H7 (cell line): ENCODE measurements around the gene MKRN2OS. TPM values are rescaled to one million over a fixed set of nuclear protein-coding genes. Genes with fewer than 3 reads are reported as not detected.
A peak's percentile ranks its signal among the peaks of the same experiment; 100 is the strongest.
"Not testable (repeated sequence)": the region's sequence is repeated elsewhere in the genome, so short reads cannot be mapped to it uniquely, and the experiment has no call there.

Experiments used
- DNase-seq: peaks from one replicate; pipeline ENCODE4 v3.0.0; 2012
- H3K27me3 ChIP-seq: 2 replicates; pipeline ENCODE4 v1.6.0; 2011; ENCODE audit warnings: mild to moderate bottlenecking, low read length; ENCODE audit not compliant: control insufficient read depth, insufficient read depth
- H3K36me3 ChIP-seq: replicated peaks from 2 replicates; pipeline ENCODE4 v1.5.1; 2011; ENCODE audit warnings: low read length; ENCODE audit not compliant: control insufficient read depth, insufficient read depth
- H3K4me3 ChIP-seq: 2 replicates; pipeline ENCODE4 v1.5.1; 2011; ENCODE audit warnings: low read depth, mild to moderate bottlenecking, control low read depth, low read length, moderate library complexity; ENCODE audit not compliant: insufficient read depth
- total RNA-seq: library from RNA; depleted of rRNA; stranded (reverse); fragments of >200 nt; shearing (Covaris generic); gene quantifications from 2 replicates; pipeline ENCODE4 v1.2.3, GENCODE V29; 2014

MKRN2OS gene
- total RNA-seq, 1 experiment from 2014 or later = not detected

- peak; percentile 94 for DNase-seq
- Histone ChIP-seq H3K36me3 (no peaks in the 10 kb centered on the region), H3K27me3 (peaks cover 4% of the 10 kb centered on the region; the same call in 1 of the 2 replicates), H3K4me3 (peak within 1 kb of the TSS; percentile 93)
Observed at GRCh38 chr3:12556690-12557472, 11.6 kb upstream of the MKRN2OS start, which contains the start of gene MKRN2. MKRN2 (plus strand) TSS chr3:12557087; CDS start chr3:12557151, 64 bp downstream.

GRCh38 chr3:12556314-12556689 is 11.0 kb upstream of the MKRN2OS start:
- peaks cover 4% of the 10 kb centered on the region; the same call in 1 of the 2 replicates for H3K27me3 ChIP-seq
- no peaks in the 10 kb centered on the region for H3K36me3 ChIP-seq
- H3K4me3 ChIP-seq = peak overlapping the region; percentile 93
- no peak for DNase-seq

GRCh38 chr3:12553921-12554391 is 8.7 kb upstream of the MKRN2OS start:
- peak; percentile 49 for DNase-seq
- no peaks in the 10 kb centered on the region for H3K36me3 ChIP-seq
- peak overlapping the region; percentile 39 for H3K4me3 ChIP-seq
- H3K27me3 ChIP-seq = peaks cover 4% of the 10 kb centered on the region; the same call in 1 of the 2 replicates

- DNase-seq = no peak
- H3K27me3 ChIP-seq = peaks cover 4% of the 10 kb centered on the region; the same call in 1 of the 2 replicates
Observed at GRCh38 chr3:12549971-12550760, 4.9 kb upstream of the MKRN2OS start.

GRCh38 chr3:12544652-12545472 is 437 bp downstream of the MKRN2OS start:
- H3K27me3 ChIP-seq = no peaks in the 10 kb centered on the region
- no peaks in the 10 kb centered on the region; the same call in 1 of the 2 replicates for H3K36me3 ChIP-seq
- no peak overlapping the region for H3K4me3 ChIP-seq
- no peak for DNase-seq

More at GRCh38 chr3:12549971-12550760, 4.9 kb upstream of the MKRN2OS start:
- Histone ChIP-seq H3K4me3 (no peak overlapping the region), H3K36me3 (no peaks in the 10 kb centered on the region)

GRCh38 chr3:12543497-12543896 is 1.8 kb downstream of the MKRN2OS start:
- not testable (repeated sequence) for DNase-seq, H3K4me3 ChIP-seq, H3K27me3 ChIP-seq, H3K36me3 ChIP-seq

- peak; percentile 59 for DNase-seq
Observed at GRCh38 chr3:12541625-12542024, 3.7 kb downstream of the MKRN2OS start.

GRCh38 chr3:12536423-12536822 is 8.9 kb downstream of the MKRN2OS start:
- Histone ChIP-seq H3K4me3 (no peak overlapping the region), H3K27me3 (no peaks in the 10 kb centered on the region), H3K36me3 (peaks cover 5% of the 10 kb centered on the region)
- DNase-seq = no peak

More at GRCh38 chr3:12541625-12542024, 3.7 kb downstream of the MKRN2OS start:
- H3K4me3 ChIP-seq = no peak overlapping the region
- no peaks in the 10 kb centered on the region for H3K27me3 ChIP-seq
- no peaks in the 10 kb centered on the region; the same call in 1 of the 2 replicates for H3K36me3 ChIP-seq

GRCh38 chr3:12532182-12532581 is 13.1 kb downstream of the MKRN2OS start:
- no peak for DNase-seq
- Histone ChIP-seq H3K36me3 (peaks cover 11% of the 10 kb centered on the region), H3K27me3 (no peaks in the 10 kb centered on the region), H3K4me3 (no peak overlapping the region)

GRCh38 chr3:12527757-12528143 is 17.5 kb downstream of the MKRN2OS start:
- peaks cover 14% of the 10 kb centered on the region for H3K36me3 ChIP-seq
- no peak overlapping the region for H3K4me3 ChIP-seq
- DNase-seq = no peak
- no peaks in the 10 kb centered on the region for H3K27me3 ChIP-seq

GRCh38 chr3:12522721-12523120 is 22.6 kb downstream of the MKRN2OS start:
- no peak for DNase-seq

GRCh38 chr3:12521010-12521409 is 24.3 kb downstream of the MKRN2OS start:
- H3K36me3 ChIP-seq = peaks cover 6% of the 10 kb centered on the region
- H3K4me3 ChIP-seq = no peak overlapping the region
- no peaks in the 10 kb centered on the region for H3K27me3 ChIP-seq
- no peak for DNase-seq

More at GRCh38 chr3:12522721-12523120, 22.6 kb downstream of the MKRN2OS start:
- no peaks in the 10 kb centered on the region for H3K27me3 ChIP-seq
- peaks cover 7% of the 10 kb centered on the region for H3K36me3 ChIP-seq
- no peak overlapping the region for H3K4me3 ChIP-seq

GRCh38 chr3:12518261-12519028 is 26.9 kb downstream of the MKRN2OS start:
- Histone ChIP-seq H3K36me3 (peaks cover 6% of the 10 kb centered on the region), H3K4me3 (no peak overlapping the region), H3K27me3 (no peaks in the 10 kb centered on the region)
- peak; percentile 30 for DNase-seq
